Stimulated activated CD8-positive, alpha-beta memory T cell treated with anti-CD3 and anti-CD28 coated beads, Interleukin-2, amount 100 ng/mL, for 48 hours (primary cell): Measurements from ENCODE around the gene SAMD10.
"Not testable (repeated sequence)": the region's sequence is repeated elsewhere in the genome, so short reads cannot be mapped to it uniquely, and the experiment has no call there.

Experiments used
- DNase-seq, 2 donors: peaks; one replicate each; pipeline ENCODE4 v3.0.0-alpha.2; 2020; ENCODE audit warnings: low read depth in 2 of 2

The SAMD10 gene

DNA sequence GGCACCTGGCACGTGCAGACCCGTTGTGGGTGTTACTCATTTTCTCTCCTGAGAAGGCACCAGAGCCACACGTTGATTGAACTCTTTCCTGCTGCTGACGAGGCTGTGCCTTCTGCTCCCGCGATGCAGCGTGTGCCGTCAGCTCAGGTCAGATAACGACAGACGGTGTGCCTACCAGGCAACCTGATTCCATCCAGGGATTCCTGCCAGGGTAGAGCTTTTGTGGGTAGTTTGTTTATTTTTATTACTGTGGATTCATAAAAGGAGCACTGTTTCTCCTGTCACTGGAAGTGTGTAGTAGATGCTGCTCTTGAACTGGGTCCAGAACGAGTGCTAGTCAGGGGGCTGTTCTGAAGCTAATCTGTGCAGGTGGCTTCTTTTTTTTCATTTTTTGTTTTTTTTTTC lies 22.2 kb upstream of the SAMD10 start:
- DNase-seq, result no peak

DNA sequence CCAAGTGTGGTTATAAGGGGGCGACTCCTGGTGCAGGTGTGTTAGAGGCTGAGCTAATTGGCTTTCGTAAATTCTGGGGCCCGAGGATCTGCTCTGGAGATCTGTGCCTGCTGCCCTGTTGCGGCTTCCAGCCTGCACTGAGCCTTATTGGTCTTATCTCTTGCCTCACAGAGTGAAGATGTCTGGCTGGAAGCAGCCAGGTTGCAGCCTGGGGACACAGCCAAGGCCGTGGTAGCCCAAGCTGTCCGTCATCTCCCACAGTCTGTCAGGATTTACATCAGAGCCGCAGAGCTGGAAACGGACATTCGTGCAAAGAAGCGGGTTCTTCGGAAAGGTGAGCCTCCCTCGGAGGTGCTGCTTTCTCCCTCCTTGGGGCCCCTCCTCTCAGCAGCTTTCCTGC lies 21.5 kb upstream of the SAMD10 start:
- no peak for DNase-seq

DNA sequence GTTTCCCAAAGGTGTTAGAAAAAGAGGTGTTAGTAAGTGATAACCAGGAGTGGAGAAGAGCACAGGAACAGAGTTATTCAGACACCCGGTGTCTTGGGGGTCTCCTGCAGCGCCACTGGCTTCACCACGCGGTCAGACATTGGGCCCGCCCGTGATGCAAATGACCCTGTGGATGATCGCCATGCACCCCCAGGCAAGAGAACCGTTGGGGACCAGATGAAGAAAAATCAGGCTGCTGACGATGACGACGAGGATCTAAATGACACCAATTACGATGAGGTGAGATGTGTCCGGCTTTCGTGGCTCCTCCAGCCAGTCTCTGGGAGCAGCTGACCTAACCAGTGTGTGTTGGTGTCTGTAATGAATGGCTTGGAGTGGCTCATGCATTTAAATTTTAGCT lies 3.5 kb upstream of the SAMD10 start:
- DNase-seq, result no peak

DNA sequence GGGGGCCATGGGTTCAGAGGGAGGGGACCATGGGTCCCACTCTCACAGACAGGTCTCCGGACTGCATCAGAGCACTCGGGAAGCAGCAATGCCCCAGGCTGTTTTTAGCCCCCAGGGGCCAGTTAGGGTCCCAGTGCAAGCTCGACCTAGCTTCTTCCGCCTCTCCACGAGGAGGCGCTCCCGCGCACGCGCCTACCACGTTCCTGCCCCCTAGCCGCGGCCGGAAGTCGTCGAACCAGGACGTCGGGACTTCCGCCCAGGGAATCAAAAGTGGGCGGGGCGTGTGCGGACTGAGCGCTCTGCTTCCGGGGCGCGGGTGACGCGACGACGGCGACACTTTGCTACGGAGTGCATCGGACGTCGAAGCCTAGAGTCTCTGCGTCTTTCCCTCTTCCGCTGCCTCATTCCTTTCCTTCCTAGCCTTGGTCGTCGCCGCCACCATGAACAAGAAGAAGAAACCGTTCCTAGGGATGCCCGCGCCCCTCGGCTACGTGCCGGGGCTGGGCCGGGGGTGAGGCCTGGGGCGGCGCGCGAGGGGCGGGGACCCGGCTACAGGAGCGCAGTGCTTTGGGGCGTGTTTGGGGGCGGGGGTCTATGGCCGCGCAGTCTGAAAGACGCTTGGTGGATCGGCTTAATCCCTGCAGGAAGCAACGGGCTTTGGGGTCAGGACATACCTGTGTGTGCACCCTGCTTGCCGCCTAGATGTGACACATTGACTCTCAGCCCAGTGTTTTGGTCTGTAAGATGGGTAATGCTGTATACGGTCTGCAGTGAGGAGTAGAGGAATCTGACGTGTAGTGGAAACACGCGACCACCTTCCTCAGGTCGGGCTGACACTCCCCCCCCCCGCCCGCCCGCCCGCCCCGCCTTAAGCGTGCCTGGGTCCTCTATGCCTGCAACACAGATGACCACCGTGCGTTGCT lies 1.6 kb upstream of the SAMD10 start, which contains the start of gene PRPF6:
Gene PRPF6 (plus strand): TSS at position 327 of the 923 bp plus-strand sequence. CDS start 114 bp downstream, at position 441.
- DNase-seq, result peak; percentile 94

DNA sequence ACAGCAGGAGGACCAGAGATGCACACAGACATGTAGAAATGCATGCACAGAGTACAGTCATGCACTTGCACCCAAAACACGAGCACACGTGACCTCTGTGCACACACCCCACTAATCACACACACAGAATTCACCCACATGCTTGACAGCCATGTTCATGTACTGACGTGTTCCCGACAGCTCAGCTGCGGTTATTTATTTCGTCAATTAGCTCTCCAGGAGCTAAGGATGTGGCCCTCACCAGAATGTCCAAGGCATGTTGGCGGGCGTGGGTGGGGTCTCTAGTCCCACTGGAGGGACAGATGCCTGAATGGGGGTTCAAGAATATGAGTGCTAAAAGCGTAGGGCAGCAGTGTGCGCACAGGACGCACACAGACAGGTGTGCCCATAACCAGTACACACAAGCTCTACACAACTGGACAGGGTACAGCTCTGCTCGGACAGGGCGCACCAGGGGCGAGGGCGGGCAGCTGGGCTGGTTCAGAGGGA lies 919 bp upstream of the SAMD10 start:
- DNase-seq, result no peak

DNA sequence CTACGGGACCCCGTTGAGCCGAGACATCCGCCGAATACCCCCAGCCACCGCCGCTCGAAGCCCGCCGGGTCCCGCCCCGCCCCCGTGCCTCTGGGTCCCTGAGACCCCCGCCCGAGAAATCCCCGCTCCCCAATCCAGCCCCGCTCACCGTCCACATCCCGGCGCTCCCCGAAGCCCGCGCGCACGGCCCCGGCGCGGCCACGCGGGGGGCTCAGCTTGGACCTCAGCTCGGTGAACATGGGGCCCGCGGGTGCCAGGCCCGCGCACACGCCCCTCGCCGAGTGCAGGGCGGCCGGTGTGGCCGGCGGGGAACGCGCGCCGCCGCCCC lies 249 bp downstream of the SAMD10 start:
- no peak for DNase-seq

DNA sequence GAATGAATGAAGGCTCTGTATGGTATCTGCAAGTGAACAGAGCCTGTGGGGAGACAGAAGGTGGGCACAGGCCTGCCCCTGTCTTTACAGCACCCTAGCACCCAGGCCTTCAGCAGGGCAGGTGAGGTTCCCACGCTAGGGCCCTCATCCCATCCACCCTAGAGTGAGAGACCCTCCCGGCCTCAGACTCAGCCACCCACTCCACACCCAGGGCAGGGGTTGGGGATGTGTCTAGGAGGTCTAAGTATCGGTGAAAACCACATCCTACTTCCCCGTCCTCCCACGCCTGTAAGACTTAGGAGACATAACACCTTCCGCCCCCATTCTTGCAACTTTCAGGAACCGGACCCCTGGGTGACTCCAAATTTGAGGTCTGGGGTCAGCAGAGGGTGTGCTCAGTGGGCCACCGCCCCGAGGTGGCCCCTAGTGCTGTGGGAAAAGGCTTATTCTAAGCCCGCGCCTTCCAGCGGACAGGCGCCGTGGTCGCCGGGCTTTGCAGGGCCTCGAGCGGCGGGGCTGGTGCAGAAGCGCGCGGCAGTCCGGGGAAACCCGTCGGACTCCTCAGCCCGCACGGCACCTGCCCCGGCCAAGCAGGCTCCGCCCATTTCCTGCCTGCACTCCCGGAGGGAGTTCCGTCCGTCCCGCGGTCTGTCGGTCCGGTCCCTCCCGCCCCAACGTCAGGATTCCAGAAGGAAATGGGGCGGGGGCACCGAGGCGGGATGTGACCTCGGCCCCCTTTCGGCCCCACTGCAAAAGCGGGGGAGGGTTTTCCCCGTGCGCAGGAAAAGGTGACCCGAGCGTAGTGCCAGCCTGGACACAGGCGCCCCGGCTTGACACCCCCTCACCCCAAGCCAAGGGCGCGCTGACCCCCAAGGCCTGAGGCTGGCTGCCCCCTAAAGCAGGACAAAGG lies 868 bp downstream of the SAMD10 start:
- DNase-seq, result peak in 1 of 2 donors; percentile 74

DNA sequence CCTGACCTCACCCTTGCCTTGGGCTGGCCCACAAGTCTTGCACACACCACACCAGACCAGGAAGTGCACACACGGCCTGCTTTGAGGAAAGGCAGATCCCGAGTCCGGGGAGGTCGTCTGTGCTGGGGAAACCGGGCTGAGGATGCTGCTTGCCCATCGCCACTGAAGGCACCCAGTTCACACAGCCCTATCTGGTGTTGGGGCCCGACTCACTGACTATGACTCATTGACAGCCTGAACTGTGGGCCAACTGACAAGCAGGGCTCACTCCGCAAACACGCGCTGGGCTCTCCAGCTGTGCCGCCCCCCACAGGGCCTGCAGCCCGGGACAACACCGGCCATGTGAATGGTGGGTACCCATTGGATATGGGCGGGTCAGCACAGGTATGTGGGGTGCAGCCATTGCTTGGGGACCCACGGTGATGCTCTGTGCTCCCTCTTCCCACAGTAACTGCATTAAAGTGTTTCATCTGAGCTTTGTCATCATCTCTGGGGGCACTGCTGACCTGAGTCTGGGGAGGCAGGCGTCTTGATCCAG lies 1.6 kb downstream of the SAMD10 start:
- peak in 1 of 2 donors; percentile 65 for DNase-seq

DNA sequence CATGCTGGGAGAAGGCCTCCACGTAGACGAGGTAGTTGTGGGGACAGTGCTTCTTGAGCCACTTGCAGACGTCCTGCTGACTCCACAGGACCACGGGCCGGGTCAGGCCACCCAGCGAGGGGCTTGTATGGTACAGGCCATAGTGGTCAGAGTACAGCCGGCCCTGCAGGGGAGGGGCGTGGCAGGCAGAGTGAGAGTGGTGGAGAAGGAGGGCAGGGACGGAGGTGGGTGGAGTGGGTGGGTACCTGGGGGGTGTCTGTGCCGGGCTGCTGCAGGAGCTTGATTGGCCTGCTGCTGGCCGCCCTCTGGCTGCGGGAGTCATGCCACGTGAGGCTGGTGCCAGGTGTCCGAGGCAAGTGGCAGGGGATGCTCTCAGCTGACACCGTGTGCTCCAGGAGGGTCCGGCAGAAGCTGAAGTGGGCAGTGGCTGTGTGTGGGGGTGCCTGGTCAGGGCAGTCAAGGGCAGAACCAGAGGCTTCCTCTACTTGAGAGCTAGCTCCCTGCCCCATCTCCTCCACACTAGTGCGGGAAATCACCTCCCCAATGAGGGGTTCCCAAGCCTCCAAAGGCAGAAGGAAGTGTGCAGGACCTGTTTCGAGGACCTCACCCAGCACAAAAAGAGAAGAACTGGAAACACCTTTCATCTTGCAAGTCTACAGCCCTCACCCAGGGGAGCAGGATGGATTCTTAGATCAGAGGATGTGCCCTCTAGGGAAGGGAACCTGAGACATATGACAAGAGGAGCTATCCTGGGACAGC lies 2.3 kb downstream of the SAMD10 start:
- no peak for DNase-seq

DNA sequence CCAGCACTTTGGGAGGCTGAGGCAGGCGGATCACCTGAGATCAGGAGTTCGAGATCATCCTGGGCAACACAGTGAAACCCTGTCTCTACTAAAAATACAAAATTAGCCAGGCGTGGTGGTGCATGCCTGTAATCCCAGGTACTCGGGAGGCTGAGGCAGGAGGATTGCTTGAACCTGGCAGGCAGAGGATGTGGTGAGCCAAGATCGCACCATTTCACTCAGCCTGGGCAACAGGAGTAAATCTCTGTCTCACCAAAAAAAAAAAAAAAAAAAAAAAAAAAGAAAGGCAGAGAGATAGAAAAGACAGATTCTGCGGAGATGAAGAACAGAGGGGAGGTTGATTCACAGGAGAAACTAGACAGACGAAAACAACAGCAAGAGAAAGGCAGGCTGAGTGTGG lies 2.9 kb downstream of the SAMD10 start:
- not testable (repeated sequence) for DNase-seq

DNA sequence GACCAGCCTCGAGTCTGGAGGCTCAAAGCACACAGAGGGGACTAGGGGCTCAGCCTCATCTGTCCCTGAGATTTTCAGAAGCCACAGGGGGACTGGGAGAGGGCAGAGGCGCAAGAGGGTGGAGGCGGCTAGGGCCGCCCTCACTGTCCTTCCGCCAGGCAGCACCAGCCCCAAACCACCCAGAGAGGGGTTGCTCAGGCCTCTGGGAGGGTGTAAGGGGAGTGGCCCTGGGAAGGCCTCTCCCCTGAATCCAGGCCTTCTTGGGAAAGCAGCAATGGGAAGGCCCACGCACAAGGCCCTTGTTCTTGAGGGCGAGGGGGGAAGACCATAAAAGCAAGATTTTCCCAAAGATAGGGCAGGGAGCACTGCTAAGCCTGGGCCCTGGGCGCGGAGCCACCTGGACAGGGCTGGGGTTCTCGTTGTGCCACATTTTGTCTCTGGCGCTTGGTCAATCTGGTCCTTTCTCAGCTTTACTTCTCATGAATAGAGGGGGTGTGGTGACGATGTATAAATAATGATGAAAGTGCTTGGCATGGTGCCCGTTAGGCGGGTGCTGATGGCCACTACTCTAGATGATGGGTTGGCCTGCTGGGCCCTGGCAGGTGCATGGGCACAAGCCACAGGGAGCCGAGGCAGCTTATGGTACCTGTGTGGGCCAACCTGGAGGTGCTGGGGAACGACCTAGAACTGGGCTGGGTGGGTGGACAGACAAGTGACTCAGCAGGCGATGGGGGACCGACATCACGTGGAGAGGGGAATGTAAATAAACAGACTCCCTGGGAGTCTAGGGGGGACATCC lies 4.8 kb downstream of the SAMD10 start:
- no peak for DNase-seq

DNA sequence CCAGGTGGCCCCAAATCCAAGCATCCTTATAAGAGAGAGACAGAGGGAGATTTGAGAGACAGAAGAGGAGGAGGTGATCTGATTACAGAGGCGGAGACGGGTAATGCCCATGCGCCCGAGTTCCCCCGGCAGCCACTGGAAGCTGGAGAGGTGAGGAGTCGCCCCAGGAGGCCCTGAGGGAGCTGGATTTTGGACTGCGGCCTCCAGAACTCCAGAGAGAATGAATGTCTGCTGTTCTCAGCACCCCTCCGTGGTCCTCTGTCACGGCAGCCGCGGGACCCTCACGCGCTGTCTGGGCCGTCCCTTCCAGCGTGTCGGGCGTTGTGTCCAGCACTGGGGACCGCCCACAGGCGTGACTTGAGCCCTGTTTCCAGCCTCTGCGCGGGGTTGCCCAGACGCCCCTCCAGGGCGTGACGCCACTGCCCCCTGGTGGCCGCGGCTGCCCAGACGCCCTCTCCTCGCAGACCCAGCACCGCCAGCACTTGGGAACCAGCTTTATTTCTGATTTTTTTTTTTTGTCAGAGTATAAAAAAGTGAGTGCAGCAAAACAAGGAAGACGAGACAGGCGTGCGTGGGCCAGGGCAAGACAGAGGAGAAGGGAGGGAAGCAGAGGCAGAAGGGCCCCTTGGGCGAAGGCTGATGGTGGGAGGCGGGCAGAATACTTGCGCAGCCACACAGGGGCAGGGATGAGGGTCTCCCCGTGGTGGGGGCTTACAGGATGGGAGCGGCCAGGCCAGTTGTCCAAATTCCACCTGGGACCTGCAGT lies 5.6 kb downstream of the SAMD10 start:
- peak; percentile 73 to 77 for DNase-seq

DNA sequence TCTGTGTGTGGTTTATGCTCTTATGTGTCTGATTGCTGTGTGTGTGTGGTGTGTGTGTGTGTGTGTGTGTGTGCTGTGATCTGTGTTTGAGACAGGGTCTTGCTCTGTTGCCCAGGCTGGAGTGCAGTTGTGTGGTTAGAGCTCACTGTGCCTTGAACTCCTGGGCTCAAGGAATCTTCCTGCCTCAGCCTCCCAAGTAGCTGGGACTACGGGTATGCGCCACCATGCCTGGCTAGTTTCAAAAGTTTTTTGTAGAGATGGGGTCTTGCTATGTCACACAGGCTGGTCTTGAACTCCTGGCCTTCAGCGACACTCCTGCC lies 6.3 kb downstream of the SAMD10 start:
- DNase-seq, result no peak

DNA sequence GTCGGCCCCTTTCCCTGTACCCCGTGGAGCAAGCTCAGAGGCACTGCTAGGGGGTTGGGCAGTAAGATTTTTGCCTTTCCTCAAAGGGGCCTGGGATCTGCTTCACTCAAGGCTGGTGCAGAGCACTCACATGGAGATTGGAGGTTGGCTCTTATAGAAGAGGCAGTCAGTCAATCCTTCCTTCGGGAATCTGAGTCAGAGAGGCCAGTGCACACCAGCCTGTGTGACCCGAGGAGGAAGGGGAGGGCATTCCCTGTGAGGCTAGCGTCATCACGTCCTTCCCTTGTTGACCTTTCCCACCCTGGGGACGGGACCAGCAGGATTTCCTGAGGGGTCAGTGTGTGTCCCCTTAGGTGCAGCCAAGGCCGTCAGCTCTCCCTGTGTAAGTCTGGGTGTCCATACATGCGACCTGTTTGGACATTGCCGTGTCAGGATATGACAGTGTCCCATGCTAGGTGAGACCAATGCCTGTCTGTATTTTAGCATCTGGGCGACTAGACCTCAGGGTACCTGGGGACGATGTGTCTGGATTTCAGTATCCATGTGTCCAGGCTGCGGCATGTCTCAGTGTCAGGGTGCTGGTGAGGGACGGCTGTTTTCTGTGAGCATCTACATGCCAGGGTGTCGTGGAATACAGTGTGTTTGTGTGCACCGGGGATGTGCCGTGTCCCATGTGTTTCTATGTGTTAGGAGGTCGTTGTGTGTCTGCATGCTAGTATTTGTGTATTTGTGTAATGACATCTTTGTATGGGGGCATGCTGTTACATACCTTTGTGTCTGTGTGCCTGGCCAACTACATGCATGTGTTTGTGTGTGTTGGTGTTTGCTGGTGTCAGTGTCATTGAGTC lies 6.9 kb downstream of the SAMD10 start:
- no peak for DNase-seq

DNA sequence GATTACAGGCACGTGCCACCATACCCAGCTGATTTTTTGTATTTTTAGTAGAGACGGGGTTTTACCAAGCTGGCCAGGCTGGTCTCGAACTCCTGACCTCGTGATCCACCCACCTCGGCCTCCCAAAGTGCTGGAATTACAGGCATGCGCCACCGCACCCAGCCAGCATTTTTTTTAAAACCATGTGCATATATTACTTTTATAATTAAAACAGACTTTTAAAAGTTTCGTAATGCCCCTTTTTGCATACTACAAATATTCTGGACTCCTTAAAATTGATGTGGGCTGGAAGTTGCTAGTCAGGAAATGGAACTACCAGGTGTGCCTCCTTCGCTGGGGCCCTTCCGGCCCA lies 7.5 kb downstream of the SAMD10 start:
- DNase-seq, result not testable (repeated sequence)

DNA sequence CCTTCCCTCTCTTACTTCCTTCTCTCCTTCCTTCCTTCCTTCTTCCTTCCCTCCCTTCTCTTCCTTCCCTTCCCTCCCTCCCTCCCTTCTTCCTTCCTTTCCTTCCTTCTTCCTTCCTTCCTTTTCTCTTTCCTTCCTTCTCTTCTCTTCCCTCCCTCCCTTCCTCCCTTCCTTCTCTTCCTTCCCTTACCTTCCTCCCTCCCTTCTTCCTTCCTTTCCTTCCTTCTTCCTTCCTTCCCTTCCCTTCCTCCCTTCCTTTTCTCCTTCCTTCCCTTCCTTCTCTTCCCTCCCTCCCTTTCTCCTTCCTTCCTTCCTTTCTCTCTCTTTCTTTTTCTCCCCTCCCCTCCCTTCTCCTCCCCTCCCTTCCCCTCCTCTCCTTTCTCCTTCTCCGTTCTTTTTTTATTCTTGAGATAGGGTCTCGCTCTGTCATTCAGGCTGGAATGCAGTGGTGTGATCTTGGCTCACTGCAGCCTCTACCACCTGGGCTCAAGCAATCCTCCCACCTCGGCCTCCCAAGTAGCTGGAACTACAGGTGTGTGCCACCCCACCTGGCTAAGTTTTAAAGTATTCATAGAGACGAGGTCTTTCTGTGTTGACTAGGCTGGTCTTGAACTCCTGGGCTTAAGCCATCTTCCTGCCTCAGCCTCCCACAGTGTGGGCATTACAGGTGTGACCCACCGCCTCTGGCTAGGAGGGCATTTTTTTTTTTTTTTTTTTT lies 8.6 kb downstream of the SAMD10 start:
- no peak for DNase-seq

DNA sequence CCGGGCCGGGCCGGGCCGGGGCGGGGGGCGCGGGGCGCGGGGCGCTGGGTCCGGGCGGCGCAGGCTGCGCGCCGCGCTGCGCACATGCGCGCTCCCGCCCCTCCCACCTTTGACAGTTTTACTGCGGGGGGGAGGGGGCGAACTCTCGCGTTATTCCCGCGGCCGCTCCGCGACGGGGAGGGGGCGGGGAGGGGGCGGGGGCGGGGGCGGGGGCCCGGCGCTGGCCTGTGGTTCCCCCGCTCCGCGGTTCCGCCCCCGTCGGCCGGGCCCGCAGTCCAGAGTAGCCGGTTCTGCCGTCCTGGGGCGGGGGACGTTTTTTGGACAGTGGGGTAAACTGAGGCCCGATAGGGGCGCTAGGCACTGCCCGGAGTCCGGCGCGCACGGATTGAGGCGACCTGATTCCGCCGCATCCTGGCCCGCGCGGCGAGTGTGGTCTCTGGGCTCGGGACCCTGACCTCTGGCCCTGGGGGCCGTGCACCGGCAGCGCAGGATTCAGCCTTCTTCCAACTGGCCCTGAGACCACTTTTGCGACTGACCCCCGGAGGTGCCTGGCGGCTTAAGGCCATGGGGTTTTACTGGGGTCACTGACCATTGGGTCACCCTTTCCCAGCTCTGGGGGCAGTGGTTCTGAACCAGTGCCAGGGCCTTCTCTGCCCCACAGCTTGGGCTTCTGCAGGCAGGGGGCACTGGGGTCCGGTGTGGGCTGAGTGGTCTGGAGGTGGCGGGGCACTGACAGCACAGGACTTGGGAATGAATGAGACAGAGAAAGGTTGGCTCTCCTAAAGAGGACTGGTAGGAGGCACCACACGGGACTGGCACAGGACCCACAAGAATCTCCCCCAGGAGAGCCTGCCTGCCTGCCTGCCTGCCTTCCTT lies 9.4 kb downstream of the SAMD10 start, which contains the start of gene ZNF512B:
Gene ZNF512B (minus strand): TSS at position 93 of the 876 bp plus-strand sequence. CDS start 1,980 bp downstream, outside the sequence.
- no peak for DNase-seq
